Measurements from ENCODE around the gene SLC38A3.

Gene SLC38A3

GRCh38 chr3:50169232-50169832, 35.7 kb upstream of the SLC38A3 start:
- DNase-seq (ENCODE audit: low read depth): no peak

GRCh38 chr3:50169858-50170257, 35.2 kb upstream of the SLC38A3 start:
- no peak for DNase-seq (ENCODE audit: low read depth)

GRCh38 chr3:50170689-50171088, 34.4 kb upstream of the SLC38A3 start:
- DNase-seq (ENCODE audit: low read depth): no peak

DNA sequence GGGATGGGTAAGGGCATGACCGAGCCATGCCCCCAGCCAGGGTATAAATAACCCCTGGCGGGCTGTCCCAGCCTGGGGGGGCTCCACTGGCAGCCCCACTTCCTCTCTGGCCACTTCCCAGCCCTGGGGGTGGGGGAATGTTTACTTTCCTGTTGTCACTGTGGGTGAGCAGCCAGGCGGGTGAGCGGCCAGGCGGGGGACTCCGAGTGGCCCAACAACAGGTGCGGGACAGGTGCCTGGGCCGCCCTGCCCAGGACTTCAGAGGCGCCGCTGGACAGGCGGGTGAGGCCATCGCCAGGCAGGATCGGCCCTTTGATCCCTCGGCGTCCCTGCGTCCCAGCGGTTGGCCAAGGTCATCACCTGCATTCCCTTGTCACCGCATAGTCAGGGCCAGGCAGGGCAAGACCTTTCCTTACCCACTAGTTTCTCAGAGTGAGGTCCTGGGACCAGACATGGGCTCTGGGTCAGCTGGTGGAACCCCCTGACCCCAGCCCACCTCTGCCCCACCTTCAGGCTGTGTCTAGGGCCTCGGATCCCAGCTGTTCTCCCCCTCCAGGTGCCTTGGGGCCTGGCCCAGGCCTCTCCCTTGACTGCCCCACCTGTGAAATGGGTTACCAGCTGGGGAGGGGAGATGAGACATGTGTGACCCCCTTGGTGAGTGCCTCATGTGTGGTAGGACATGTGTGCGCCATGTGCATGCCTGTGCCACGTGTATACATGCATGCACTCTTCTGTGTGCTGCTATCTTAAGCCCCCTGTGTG, 33.4 kb upstream of the SLC38A3 start:
- no peak for DNase-seq (ENCODE audit: low read depth)

DNA sequence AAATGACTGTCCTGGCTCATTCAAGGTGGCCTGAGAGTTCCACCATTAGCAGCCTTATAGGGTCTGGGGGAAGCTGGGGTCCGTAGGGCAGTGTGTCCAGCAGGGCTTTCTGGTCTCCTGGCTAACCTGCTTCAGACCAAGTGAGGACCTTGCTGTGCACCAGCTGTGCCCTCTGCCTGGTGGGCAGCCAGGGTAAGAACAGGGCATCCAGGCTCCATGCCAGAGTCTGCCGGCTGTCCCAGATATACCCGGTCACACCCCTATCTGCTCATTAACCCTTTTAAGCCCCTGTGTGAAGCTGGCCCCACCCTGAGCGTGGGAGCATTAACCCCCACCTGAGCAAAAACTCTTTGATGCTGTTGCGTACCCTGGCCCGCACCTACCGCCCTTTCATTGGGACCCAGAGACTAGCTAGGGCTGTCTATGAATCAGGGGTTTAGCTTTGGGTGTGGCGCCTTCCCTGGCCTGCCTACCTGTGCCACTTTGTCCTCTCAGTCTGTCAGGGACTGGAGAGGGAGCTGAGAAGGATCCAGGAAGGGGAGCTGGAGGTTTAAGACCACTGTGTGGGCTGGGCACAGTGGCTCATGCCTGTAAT, 32.3 kb upstream of the SLC38A3 start:
- DNase-seq (ENCODE audit: low read depth): no peak

DNA sequence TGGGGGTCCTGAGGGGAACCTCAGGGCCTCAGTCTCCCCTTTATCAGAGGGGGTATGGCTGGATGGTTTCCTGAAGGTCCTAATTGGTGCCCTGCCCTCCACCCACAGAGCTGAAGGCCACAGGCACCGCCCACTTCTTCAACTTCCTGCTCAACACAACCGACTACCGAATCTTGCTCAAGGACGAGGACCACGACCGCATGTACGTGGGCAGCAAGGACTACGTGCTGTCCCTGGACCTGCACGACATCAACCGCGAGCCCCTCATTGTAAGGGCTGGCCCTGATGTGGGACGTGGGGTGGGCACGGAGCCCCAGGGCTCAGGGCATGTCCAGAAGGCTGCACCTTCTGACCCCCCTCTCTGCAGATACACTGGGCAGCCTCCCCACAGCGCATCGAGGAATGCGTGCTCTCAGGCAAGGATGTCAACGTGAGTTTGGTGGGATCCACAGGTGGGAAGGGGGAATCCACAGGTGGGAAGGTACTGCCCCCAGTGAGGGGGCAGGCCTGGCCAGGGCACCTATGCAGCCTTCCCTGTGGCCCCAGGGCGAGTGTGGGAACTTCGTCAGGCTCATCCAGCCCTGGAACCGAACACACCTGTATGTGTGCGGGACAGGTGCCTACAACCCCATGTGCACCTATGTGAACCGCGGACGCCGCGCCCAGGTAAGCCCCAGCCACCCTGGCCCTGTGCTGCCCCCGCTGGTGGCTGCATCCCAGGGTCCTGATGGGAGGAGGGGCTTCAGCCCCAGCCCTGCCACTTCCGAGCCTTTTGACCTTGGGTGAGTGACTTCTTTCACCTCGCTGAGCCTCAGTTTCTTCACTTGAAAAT, 31.2 kb upstream of the SLC38A3 start:
- no peak for DNase-seq (ENCODE audit: low read depth)

DNA sequence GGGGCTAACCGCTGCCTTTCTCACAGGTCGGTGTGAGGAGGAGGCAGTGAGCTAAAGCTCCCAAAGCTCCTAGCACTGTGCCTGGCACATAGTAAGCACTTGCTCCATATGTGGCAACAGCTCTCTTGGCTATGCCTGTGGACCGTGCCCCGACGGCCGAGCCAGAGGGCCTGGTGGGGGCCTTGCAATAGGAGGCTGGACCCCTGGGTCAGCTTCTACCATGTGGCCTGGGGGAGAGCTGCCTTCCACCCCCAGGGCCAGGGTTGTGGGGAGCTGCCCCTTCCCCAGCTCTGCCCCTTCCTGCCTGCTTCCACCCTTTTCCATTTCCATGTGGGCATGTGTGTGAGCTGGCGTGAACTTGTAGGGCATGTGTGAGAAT, 30.6 kb upstream of the SLC38A3 start:
- DNase-seq (ENCODE audit: low read depth): no peak

GRCh38 chr3:50174947-50175524, 30.0 kb upstream of the SLC38A3 start:
- no peak for DNase-seq (ENCODE audit: low read depth)

- DNase-seq (ENCODE audit: low read depth): no peak
Measured at GRCh38 chr3:50177346-50177745, 27.7 kb upstream of the SLC38A3 start.

DNA sequence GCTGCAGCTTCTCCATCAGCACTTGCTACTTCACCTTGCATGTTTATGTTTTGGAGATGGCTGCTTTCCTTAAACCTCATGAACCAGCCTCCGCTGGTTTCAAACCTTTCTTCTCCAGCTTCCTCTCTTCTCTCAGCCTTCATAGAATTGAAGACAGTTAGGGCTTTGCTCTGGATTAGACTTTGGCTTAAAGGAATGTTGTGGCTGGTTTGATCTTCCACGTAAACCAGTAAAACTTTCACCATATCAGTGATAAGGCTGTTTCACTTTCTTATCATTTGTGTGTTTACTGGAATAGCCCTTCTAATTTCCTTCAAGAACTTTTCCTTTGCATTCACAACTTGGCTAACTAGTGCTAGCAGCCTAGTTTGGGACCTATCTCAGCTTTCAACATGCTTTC, 25.4 kb upstream of the SLC38A3 start:
- no peak for DNase-seq (ENCODE audit: low read depth)

- no peak for DNase-seq (ENCODE audit: low read depth)
Measured at GRCh38 chr3:50181985-50182384, 23.1 kb upstream of the SLC38A3 start.

- no peak for DNase-seq (ENCODE audit: low read depth)
Measured at GRCh38 chr3:50182533-50183099, 22.5 kb upstream of the SLC38A3 start.

DNA sequence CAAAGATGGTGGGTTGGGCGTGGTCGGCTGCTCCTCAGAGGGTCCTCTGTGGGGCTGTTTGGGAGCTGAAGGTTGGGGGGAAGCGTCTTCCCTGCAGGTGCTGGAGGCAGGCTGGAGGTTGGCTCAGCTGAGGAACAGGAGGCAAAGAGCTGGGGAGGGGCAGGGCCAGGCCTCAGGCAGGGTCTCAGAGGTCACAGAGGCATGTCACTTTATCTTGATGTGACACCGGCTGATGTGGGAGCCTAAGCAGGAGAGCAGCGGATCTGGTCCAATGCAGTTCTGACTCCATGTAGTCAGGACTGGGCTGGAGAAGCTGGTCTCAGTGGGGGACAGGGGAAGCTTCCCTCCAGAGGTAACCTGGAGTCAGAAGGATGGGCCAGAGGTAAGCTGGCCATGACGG, 21.3 kb upstream of the SLC38A3 start:
- no peak for DNase-seq (ENCODE audit: low read depth)

- no peak for DNase-seq (ENCODE audit: low read depth)
Measured at GRCh38 chr3:50184242-50184978, 20.7 kb upstream of the SLC38A3 start.

DNA sequence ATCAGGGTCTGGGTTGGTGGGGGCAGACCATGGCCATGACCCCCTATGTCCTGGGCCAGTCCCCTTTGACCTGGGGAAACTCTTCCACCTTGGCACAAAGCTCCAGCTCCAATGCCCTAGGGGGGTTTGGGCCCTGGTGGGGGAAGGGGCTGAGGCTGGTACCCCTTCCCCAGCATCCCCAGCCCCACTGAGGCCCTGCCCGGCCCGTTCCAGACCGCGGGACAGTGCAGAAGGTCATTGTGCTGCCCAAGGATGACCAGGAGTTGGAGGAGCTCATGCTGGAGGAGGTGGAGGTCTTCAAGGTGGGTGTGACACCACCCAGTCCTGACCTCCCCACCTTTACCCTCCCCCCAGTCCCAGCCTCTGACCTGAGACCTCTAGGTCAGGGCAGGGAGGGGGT, 19.8 kb upstream of the SLC38A3 start:
- DNase-seq (ENCODE audit: low read depth): no peak

DNA sequence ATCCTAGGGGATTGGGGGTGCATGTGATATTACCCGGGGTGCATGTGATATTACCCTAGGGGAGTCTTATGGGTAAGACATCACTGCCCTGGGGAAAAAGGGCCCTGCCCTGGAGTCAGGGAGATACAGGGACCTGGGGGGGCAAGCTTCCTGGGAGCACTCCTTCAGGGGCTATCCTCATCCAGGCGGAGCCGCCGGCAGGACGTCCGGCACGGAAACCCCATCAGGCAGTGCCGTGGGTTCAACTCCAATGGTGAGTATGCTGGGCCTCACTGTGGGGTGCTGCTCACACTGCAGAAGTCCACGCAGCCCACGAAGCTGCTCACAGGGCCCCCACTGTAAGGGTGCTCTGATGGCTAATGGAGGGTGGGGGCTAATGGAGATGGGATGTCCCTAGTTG, 19.0 kb upstream of the SLC38A3 start:
- DNase-seq (ENCODE audit: low read depth): no peak

DNA sequence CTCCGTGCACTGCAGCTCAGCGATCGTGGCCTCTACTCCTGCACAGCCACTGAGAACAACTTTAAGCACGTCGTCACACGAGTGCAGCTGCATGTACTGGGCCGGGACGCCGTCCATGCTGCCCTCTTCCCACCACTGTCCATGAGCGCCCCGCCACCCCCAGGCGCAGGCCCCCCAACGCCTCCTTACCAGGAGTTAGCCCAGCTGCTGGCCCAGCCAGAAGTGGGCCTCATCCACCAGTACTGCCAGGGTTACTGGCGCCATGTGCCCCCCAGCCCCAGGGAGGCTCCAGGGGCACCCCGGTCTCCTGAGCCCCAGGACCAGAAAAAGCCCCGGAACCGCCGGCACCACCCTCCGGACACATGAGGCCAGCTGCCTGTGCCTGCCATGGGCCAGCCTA, 17.3 kb upstream of the SLC38A3 start:
- no peak for DNase-seq (ENCODE audit: low read depth)

DNA sequence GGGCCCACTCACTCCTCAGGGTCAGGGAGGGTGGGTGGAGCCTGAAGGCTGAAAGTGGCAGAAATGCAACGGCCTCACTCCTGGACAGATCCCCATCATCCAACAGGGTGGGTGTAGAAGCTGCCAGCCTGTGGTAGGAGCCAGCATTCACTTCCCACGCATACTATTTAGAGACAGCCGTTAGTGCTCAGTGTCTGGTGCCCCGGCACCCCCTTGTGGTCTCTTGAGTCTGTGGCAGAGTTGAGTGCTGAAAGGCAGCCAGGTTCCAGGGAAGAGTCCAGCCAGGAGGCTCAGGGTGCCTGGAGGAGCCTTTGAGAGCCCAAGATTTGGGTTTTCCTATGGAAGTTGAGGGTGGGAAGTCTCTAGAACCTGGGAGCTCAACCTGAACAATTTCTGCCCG, 15.8 kb upstream of the SLC38A3 start:
- DNase-seq (ENCODE audit: low read depth): peak; percentile 46

DNA sequence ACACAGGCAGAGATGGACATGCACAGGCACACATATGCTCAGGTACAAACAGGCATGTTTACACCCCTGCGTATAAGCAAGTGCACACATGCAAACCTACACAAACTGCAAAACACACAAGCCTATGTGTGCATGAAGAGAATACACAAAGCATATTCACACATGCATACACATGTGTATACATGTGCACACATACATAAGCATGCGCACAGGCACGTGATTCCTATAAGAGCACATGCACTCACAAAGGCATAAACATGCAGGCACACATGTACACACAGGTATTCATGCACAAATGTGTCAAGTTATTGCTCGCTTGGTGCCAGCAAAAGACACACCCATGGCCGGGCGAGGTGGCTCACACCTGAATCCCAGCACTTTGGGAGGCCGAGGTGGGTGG, 15.1 kb upstream of the SLC38A3 start:
- DNase-seq (ENCODE audit: low read depth): no peak

GRCh38 chr3:50190936-50191660, 14.0 kb upstream of the SLC38A3 start, which contains the start of gene GNAT1:
Gene GNAT1, plus strand, starts transcription at chr3:50191610. Its CDS starts 116 bp downstream, at chr3:50191726.
- DNase-seq (ENCODE audit: low read depth): no peak

- DNase-seq (ENCODE audit: low read depth): no peak
Measured at GRCh38 chr3:50192124-50192523, 12.9 kb upstream of the SLC38A3 start.

Data from non-pigmented ciliary epithelial cell (primary cell).